Large intestine (tissue), 3 donors: ENCODE data around the gene GALNT17. TPM values are rescaled to one million over a fixed set of nuclear protein-coding genes. Genes with fewer than 3 reads are reported as not detected.

Experiments used
- DNase-seq, 2 donors: peaks; one replicate each; pipeline versions ENCODE4 v3.0.0 to v3.0.0-alpha.2; 2013
- H3K27ac ChIP-seq: one replicate; pipeline ENCODE4 v1.5.1; 2013; ENCODE audit warnings: low read length
- H3K27me3 ChIP-seq: 2 replicates; pipeline ENCODE4 v1.6.1; 2013; ENCODE audit warnings: low read length; ENCODE audit not compliant: control insufficient read depth, insufficient read depth
- H3K36me3 ChIP-seq: 2 replicates; pipeline ENCODE4 v1.6.1; 2013; ENCODE audit warnings: low read length; ENCODE audit not compliant: control insufficient read depth, insufficient read depth
- H3K4me1 ChIP-seq: one replicate; pipeline ENCODE4 v1.6.1; 2013; ENCODE audit warnings: low read length; ENCODE audit not compliant: control insufficient read depth, insufficient read depth
- H3K4me3 ChIP-seq: one replicate; pipeline ENCODE4 v1.5.1; 2013; ENCODE audit warnings: low read length
- H3K9me3 ChIP-seq: one replicate; pipeline ENCODE4 v1.6.1; 2013; ENCODE audit warnings: mild to moderate bottlenecking, low read depth, low read length, moderate library complexity; ENCODE audit not compliant: control insufficient read depth
- WGBS: methylation state at CpG from one replicate; pipeline ENCODE4 v1.1.5; 2013; ENCODE audit warnings: low lambda C conversion rate; ENCODE audit not compliant: insufficient coverage; 5-methylcytosine and 5-hydroxymethylcytosine counted together
- polyA plus RNA-seq: library from polyadenylated mRNA; unstranded; fragments of 120-200 nt; gene quantifications from one replicate; pipeline ENCODE4 v1.2.1, GENCODE V29; 2013

Gene GALNT17
- polyA plus RNA-seq, 1 donor = 2.7 TPM

GRCh38 chr7:71377062-71377461 is 245.1 kb downstream of the GALNT17 start:
- no peaks in the 10 kb centered on the region for H3K27me3 ChIP-seq
- no peaks in the 10 kb centered on the region for H3K9me3 ChIP-seq
- H3K27ac ChIP-seq = no peak overlapping the region
- DNase-seq = no peak
- H3K36me3 ChIP-seq = no peaks in the 10 kb centered on the region
- no peak overlapping the region for H3K4me3 ChIP-seq
- no peaks in the 10 kb centered on the region for H3K4me1 ChIP-seq
- WGBS = no CpG with 5 or more reads among the region's 3 CpGs

DNA sequence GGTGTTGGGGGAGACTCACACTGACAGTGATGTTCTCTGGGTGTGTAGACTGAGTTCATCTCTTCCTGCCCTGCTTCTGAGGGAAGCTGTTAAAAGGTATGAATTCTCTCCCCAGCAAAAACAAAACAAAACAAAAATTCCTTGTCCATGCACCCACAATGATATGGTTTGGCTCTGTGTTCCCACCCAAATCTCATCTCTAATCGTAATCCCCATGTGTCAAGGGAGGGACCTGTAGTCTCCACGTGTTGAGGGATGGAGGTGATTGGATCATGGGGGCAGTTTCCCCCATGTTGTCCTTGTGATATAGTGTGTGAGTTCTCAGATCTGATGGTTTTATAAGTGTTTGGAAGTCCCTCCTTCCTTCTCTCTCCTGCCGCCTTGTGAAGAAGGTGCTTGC is 245.5 kb downstream of the GALNT17 start:
- Histone ChIP-seq H3K27me3 (no peaks in the 10 kb centered on the region), H3K4me3 (no peak overlapping the region), H3K9me3 (no peaks in the 10 kb centered on the region), H3K27ac (no peak overlapping the region), H3K4me1 (no peaks in the 10 kb centered on the region), H3K36me3 (no peaks in the 10 kb centered on the region)
- WGBS = 86% methylated on average over 1 of the region's 3 CpGs
- DNase-seq = no peak

DNA sequence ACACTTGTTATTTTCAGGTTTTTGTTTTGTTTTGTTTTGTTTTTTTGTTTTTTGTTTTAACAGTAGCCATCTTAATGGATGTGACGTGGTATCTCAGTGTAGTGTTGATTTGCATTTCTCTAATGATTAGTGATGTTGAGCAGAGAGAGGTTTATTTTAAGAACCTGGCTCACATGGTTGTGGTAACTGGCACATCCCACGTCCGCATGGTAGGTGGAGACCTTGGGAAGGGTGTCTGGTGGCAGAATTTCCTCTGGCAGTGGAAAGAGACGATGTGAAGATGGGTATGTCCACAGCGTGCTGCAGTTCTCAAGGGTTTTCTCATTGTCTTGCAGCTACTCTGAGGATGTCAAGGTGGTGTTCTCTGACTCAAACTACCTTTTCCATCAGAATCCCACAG is 252.2 kb downstream of the GALNT17 start:
- no peaks in the 10 kb centered on the region for H3K36me3 ChIP-seq
- H3K4me3 ChIP-seq = no peak overlapping the region
- no CpG with 5 or more reads among the region's 5 CpGs for WGBS
- H3K9me3 ChIP-seq = no peaks in the 10 kb centered on the region
- H3K27me3 ChIP-seq = no peaks in the 10 kb centered on the region
- H3K4me1 ChIP-seq = no peaks in the 10 kb centered on the region
- no peak for DNase-seq
- H3K27ac ChIP-seq = no peak overlapping the region

DNA sequence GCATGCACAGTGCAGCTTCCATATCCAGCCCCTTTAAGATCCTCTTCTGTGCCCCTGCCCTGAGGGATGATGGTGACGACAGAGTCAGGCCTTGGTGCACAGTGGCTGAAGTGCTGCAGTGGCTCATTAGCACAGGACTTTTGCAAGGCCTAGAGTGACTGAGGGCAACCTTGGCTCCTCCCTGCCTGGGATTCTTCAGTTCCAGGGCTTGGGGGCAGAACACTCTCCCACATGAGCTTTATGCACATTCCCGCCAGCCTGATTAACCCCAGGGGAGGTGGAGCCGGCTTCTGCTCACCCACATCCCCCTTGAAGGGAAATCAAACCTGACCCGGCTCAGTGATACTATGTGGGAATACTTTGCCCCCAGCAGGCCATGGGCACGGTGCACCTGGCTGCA is 253.4 kb downstream of the GALNT17 start:
- no CpG with 5 or more reads among the region's 5 CpGs for WGBS
- Histone ChIP-seq H3K27ac (no peak overlapping the region), H3K4me3 (no peak overlapping the region), H3K36me3 (no peaks in the 10 kb centered on the region), H3K4me1 (no peaks in the 10 kb centered on the region), H3K9me3 (no peaks in the 10 kb centered on the region), H3K27me3 (no peaks in the 10 kb centered on the region)
- DNase-seq = no peak

- no peak overlapping the region for H3K4me3 ChIP-seq
- no peaks in the 10 kb centered on the region for H3K4me1 ChIP-seq
- H3K27me3 ChIP-seq = no peaks in the 10 kb centered on the region
- H3K36me3 ChIP-seq = no peaks in the 10 kb centered on the region
- no peak overlapping the region for H3K27ac ChIP-seq
- no peaks in the 10 kb centered on the region for H3K9me3 ChIP-seq
- no peak for DNase-seq
- no CpG with 5 or more reads among the region's 12 CpGs for WGBS
These were observed 254.3 kb downstream of the GALNT17 start for GRCh38 chr7:71386152-71386785.

DNA sequence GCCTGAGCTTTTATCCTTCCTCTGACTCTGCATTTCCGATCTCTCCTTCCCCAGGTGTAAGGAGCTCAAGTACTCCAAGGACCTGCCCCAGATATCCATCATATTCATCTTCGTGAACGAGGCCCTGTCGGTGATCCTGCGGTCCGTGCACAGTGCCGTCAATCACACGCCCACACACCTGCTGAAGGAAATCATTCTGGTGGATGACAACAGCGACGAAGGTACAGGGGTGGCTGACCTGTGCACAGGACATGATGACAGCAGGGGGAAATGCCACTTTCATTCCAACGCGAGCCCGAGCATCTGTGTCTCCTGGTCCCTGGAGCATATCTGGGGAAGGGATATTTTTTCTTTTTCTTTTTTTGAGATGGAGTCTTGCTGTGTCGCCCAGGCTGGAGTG is 256.2 kb downstream of the GALNT17 start:
- WGBS = no CpG with 5 or more reads among the region's 14 CpGs
- H3K9me3 ChIP-seq = no peaks in the 10 kb centered on the region
- H3K27me3 ChIP-seq = no peaks in the 10 kb centered on the region
- DNase-seq = no peak
- no peaks in the 10 kb centered on the region for H3K36me3 ChIP-seq
- H3K4me3 ChIP-seq = no peak overlapping the region
- no peaks in the 10 kb centered on the region for H3K4me1 ChIP-seq
- no peak overlapping the region for H3K27ac ChIP-seq

DNA sequence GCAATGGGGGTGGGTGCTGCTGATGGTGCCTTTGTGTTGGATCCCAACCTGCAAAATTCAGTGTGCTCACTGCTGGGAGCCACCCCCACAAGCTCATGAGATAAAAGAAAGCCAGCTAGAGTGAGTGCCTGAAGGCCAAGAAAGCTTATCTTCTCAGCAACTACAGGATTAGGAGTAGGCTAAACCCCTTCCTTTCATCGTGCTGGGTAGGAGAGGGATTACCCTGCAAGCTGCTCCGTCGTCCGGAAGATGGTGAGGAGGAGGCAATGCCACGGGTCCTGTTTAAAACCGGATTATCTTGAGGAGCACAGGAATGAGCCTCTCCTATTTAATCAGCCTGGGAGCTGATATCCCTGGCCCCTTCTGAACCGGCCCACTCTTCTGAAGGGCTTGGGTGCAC is 258.0 kb downstream of the GALNT17 start:
- no peak for DNase-seq
- Histone ChIP-seq H3K9me3 (no peaks in the 10 kb centered on the region), H3K4me3 (no peak overlapping the region), H3K27ac (no peak overlapping the region), H3K36me3 (no peaks in the 10 kb centered on the region), H3K4me1 (no peaks in the 10 kb centered on the region), H3K27me3 (no peaks in the 10 kb centered on the region)
- no CpG with 5 or more reads among the region's 7 CpGs for WGBS

GRCh38 chr7:71393661-71394060 is 261.7 kb downstream of the GALNT17 start:
- H3K9me3 ChIP-seq = no peaks in the 10 kb centered on the region
- no peaks in the 10 kb centered on the region for H3K4me1 ChIP-seq
- 100% methylated on average over 1 of the region's 7 CpGs for WGBS
- H3K27ac ChIP-seq = no peak overlapping the region
- no peak overlapping the region for H3K4me3 ChIP-seq
- no peak for DNase-seq
- no peaks in the 10 kb centered on the region for H3K27me3 ChIP-seq
- H3K36me3 ChIP-seq = no peaks in the 10 kb centered on the region

DNA sequence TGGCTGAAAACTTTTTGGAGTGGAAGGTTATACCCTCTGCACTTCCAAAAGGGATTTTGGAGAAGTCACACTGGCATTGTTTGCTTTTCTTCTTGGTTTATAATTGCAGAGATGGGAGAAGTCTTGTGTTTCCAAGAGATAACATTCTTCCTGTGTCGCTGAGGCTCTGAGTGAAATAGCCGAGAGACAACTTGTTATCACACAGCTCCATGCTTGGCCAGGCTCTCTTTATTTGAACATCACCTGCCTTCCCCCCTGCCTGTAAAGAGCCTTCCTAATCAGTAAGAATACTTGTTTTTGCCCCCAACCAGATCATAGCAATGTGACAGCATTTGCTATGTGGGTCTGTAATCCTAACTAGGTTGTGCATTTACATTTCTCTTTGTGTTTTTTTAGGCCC is 270.7 kb downstream of the GALNT17 start:
- no peak overlapping the region for H3K4me3 ChIP-seq
- WGBS = no CpG with 5 or more reads among the region's 2 CpGs

DNA sequence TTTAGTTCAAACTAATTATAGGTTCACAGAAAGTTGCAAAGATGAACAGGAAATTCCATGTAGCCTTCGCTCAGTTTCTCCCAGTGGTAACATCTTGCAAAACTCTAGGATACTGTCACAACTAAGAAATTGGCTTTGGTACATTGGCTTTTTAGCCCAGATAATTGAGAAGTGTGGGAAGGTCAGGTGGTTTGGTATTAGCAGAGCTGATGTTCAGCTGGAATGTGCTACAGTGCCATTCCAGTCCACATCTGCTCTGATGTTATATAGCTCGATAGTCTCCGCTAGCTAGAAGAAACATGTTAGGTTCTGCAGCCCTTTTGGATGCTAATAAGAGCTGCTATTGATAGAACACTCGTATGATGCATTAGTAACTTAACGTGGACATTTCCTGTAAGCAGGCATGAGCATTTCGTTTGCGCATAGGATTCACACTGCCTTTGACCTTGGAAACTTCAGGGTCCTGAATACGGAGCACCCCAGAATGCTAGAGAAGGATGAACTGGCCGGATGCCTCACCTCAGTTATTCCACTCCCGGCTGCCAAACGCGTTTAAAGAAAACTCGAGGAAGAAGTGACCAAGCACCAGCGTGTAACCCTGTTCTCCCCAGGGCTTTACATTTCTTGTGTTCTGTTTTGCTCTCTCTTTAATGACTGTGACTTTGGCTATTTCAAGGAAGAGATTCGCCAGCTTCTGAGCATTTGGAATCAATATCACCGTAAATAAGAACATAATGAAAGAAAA is 271.4 kb downstream of the GALNT17 start:
- WGBS = 85% methylated on average over 4 of the region's 16 CpGs
- H3K36me3 ChIP-seq = no peaks in the 10 kb centered on the region
- no peak for DNase-seq
- H3K4me3 ChIP-seq = no peak overlapping the region
- H3K27ac ChIP-seq = no peak overlapping the region
- no peaks in the 10 kb centered on the region for H3K9me3 ChIP-seq
- no peaks in the 10 kb centered on the region for H3K4me1 ChIP-seq
- no peaks in the 10 kb centered on the region for H3K27me3 ChIP-seq

More for the DNA sequence above, 270.7 kb downstream of the GALNT17 start:
- Histone ChIP-seq H3K27me3 (no peaks in the 10 kb centered on the region), H3K4me1 (no peaks in the 10 kb centered on the region), H3K36me3 (no peaks in the 10 kb centered on the region), H3K9me3 (no peaks in the 10 kb centered on the region), H3K27ac (no peak overlapping the region)
- no peak for DNase-seq
